NCI-H345 (cell line): ENCODE measurements around the gene WBP1L.
"Not testable (repeated sequence)": the region's sequence is repeated elsewhere in the genome, so short reads cannot be mapped to it uniquely, and the experiment has no call there.

Experiments used
- DNase-seq: peaks from one replicate; lab custom pipeline; 2025; lab: John Stamatoyannopoulos, UW

WBP1L gene

DNA sequence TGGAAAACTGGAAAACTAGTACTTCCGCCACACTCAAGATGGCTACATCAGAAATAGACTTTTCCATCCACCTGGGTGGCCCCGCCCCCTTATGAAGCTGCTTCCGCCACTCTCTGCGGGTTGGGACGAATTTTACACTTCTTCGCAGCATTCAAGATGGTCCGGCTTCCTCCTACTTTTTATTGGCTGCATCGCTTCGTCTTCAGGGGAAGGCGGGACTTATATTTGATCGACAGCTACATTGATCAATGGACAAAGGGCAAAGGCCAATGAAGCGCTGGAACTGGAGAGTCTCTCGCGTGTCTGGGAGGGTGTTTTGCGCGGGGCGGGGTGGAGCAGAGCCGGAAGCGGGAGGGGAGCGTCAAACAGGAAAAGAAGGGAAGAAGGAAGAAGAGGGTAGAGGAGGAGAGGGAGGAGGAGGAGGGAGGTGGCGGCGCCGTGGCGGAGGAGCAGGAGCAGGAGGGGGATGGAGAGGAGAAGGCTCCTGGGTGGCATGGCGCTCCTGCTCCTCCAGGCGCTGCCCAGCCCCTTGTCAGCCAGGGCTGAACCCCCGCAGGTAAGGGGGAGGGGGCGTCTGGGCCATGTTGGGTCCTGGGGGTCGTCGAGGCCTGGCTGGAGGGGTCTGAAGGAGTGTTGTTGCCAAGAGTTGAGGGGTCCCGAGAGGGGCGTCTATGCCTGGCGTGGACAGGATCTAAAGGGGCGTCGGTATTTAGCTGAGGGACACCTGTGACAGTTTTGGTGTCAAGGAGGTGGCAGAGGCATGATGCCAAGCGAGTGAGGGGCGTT, at the start of gene WBP1L:
Gene WBP1L, plus strand, starts transcription at position 361 of the 786 bp plus-strand sequence. Its CDS starts 106 bp downstream, at position 467.
- peak; percentile 97 for DNase-seq

DNA sequence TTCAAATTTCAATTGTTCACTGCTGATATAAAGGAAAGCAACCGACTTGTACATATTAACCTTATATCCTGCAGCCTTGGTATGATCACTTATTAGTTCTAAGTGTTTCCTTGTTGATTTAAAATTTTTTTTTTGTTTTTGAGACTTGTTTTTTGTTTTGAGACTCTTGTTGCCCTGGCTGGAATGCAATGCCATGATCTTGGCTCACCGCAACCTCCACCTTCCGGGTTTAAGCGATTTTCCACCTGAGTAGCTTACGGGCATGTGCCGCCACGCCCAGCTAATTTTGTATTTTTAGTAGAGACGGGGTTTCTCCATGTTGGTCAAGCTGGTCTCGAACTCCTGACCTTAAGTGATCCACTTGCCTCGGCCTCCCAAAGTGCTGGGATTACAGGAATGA, 48.3 kb upstream of the WBP1L start:
- not testable (repeated sequence) for DNase-seq

DNA sequence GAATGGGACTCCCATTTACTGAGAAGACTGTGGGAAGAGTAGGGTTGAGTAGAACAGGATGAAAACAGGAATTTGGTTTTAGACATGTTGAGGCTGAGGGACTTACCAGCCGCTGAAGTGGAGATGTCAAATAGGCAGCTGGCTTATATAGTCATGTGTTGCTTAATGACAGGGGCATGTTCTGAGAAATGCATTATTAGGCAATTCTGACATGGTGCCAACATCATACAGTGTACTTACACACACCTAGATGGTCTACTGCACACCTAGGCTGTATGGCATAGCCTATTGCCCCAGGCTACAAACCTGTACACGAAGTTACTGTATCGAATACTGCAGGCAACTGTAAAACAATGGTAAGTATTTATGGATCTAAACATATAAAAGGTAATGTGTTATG, 47.0 kb upstream of the WBP1L start:
- no peak for DNase-seq

DNA sequence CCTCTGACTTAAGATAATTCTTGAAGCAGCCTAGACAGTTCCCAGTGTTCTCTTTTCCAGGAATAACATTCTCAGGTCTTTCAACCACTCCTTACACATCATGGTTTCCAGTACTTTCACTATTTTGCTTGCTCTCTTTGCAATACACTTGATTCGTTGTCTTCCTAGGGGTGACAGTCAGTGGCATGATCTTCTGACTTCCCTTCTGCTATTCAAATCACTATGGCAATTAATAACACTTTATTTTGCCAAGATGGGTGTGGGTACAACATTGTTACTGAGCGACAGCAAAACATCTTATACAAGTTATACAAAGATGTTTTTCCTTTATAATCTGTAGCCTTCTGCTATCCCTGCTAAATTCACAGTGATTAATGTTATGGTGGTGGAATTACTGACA, 44.9 kb upstream of the WBP1L start:
- no peak for DNase-seq

DNA sequence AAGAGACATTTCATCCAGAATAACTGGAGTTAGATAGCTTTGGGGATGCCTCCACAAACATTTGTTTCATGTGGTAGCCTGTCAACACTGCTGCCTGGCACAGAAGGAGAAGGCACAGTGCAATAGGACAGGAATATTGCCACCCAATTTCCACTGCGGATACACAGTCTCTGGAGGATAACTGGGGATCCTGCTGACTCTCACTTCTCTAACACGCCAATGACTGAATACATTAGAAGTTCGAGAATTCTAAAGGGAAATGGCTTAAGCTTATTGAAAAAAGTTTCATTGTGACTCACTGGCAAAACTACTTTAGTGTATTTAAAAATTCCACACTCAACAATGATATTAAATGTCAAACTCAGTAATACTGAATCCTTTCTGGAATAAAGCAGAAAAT, 42.5 kb upstream of the WBP1L start:
- no peak for DNase-seq

DNA sequence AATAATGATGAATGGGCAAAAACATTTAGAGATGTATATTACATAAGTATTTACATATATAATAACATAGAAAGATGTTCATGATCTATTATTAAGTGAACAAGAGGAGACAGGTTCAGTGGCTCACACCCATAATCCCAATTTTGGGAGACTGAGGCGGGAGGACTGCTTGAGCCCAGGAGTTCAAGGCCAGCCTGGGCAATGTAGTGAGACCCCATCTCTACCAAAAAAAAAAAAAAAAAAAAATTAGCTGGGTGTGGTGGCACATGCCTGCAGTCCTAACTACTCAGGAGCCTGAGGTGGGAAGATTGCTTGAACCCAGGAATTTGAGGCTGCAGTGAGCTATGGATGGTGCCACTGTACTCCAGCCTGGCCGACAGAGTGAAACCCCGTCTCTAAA, 42.0 kb upstream of the WBP1L start:
- no peak for DNase-seq

DNA sequence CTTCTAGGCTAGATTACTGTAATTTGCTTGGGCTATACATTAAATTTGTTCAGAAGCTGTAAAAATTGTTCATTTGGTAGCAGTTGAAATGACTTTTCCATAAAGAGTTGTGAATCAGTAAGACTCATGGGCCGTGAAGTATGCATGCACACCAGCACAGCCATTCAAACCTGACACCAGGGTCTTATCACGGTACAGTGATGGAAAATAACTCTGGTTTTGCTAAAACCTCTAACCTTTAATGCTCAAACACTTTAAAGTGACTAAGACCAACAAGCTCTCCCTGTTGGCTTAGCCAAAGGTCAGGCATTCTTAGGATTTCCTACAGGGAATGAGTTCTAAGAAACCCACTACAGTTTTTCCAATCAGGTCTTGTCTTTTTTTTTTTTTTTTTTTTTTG, 41.0 kb upstream of the WBP1L start:
- no peak for DNase-seq

DNA sequence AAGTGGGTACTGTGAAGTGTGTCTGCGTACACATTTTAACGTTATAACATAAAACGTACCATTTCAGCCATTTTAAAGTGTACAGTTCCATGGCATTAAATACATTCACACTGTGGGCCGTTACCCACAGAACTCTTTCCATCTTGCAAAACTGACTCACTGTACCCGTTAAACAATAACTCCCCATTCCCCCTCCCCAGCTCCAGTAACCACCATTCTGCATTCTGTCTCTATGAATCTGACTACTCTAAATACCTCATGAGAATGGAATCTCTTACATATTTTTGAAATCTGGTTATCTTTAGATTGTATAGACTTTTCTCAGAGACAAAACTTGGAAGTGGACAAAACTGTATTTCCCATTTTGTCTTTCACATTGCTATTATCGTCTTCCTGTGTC, 38.8 kb upstream of the WBP1L start:
- no peak for DNase-seq

DNA sequence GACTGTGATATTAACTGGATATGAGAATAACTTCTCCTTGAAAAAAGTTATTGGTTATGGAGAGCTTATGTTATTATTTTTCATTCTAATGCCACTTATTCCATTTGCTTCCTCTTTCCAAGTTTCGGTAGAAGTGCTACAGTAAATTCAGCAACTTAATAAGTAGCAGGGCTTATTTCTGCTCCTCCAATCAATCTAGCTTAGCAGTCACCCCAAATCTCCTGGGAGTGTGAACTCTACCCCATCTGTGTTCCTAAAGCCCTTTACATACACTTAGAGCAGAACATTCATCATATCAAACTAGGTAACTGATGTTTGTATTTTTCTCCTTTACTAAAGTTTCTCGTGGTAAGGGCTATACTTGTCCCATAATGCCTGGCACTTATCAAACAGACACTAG, 38.2 kb upstream of the WBP1L start:
- DNase-seq: no peak

DNA sequence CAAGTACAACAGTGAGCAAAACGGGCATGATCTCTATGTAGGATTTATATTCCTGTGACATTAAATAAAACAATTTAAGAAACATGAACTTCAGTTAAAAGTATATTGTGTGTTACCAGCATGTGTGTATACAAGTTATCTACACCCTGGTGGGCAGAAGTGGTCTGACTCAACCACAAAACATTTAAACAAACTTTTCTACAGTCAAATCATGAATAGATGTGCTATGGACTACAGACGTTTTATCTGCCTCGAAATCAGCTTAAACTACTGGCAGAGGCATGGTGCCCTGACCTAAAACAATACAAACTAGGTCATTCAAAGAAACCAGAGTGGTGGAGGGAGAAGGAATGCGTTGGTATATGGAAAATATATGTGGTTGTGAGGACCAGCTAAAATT, 33.1 kb upstream of the WBP1L start:
- DNase-seq: no peak

DNA sequence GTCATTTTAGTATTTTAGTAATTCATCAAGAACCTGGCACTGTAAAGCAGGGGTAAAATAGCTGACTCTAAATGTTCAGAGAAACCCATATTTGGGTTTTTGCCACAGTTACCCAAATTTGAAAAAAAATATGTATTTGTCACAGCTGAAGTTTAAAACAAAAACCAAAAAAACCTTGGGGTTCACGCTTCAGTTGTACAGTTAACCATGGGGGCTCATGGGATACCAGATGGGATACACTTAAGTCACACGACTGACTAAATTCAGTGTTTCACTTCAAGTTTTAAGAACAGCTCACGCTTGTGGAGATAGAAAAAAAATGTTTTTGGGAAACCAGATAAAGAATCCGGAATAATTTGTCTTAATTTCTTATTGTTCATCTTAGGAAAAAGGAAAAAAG, 31.7 kb upstream of the WBP1L start:
- no peak for DNase-seq

DNA sequence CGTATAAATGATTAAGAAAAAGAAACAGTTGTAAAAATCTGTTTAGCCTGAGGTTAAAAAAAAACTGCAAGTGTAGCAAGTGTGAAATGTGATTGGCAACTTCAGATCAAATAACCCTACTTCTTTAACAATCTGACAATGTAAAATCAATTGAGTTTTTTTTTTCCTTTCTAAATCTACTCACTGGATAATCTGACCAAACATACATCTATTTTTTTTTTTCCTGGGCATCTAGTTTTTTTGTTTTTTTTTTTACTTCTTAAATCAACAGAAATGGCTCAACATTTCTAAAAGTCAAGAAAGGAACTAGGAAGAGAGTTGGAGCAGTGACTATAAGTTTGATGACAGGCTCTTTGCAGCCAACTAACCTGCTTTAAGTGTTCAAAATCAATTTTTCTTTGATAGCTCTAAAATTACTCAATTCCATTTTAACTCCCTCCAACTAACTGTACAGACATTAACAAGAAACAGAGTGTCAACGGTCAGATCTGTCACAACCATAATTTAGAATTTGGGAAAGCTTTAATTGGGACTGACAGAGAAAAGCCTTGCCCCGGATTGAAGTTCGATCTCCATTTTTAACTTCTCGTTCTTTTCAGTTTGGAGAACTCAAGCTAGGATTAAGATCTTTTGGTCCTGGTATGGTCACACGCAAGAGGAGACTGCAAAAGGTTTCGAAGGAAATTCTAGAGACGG, 30.8 kb upstream of the WBP1L start:
- no peak for DNase-seq

DNA sequence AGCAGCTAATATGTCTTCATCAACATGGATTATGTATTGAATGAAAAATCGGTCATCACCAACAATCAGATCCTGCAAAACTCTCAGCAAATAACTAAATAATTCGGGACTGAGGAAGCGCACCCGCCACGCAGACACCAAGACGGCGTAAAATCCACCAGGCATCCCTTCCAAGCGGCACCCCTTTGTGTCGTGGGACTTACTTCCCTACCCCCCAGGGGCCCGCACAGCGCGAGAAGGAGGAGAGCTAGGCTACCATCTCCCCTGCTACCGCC, 30.3 kb upstream of the WBP1L start:
- no peak for DNase-seq

DNA sequence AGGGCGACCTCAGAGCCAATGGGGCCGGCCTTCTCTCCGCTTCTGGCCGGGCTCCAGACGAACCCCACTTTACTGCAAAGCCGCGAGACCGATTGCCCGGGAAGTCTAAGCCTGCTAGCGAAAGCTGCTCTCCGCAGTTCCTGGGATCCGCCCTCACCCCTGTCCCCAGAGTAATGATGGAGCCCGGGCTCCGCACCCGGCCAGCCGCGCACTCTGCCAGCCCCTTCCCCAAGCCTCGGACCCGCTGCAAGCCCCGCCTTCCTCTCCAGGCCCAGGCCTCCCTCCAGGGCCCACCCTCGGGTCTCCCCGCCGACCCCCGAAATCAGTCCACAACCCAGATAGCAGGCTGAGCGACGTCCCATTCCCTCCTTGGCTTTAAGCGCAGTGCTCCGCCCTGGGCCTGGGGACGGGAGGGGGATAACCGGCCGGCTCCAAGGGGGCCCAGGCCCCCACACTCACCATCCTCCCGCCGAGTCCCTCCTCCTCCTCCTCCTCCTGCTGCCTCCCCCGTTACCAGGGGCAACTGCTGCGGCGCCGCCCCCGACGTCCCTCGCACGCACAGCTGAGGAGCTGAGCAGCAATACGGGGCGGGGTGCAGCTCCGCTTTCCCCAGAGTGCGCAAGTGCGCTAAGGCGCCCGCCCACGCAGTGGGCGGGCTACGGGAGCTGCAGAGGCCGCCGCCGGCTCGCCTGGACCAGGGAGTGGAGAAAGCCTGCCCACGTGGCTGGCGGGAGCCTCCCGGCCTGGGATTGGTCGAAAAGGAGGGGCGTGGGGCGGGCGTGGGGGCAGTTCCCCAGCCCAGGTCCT, 29.7 kb upstream of the WBP1L start, which contains the start of gene ARL3:
Gene ARL3, minus strand, starts transcription at position 584 of the 807 bp plus-strand sequence. Its CDS starts 122 bp downstream, at position 462.
- peak; percentile 96 for DNase-seq

DNA sequence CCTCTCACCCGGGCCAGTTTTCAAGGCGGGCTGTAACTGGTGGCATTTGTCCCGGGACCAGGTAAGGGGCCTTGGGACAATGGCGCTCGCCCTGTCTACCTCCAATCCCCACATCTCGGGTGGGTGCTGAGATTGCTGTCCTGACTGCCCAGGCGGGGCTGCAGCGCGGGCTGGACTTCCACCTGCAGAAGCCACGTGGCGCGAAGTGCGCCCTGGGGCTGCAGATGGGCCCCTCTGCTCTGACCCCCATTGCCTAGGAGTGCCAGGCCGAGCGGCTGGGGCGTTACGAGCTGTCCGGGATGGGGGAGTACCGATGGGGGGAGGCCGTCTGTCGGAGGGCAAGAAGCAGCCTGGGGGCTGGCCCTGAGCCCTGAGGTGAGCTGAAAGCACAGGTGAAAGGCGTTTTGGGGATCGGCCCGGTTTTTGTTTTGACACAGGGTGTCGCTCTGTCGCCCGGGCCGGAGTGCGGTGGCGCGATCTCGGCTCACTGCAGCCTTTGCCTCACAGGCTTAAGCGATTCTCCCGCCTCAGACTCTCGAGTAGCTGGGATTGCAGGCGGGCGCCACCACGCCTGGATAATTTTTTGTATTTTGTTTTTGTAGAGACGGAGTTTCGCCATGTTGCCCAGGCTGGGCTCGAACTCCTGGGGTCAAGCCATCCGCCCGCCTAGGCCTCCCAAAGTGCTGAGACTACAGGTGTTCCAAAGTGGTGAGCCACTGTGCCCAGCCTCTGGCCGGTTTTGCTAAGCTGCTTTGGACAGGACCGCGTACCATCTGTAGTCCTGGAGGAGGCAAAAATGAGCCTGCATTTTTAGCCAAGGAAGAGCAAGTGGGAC, 28.9 kb upstream of the WBP1L start, which contains the start of gene SFXN2:
Gene SFXN2, plus strand, starts transcription at position 16 of the 835 bp plus-strand sequence. CDS start 12,001 bp downstream, outside the sequence.
- peak; percentile 34 for DNase-seq

DNA sequence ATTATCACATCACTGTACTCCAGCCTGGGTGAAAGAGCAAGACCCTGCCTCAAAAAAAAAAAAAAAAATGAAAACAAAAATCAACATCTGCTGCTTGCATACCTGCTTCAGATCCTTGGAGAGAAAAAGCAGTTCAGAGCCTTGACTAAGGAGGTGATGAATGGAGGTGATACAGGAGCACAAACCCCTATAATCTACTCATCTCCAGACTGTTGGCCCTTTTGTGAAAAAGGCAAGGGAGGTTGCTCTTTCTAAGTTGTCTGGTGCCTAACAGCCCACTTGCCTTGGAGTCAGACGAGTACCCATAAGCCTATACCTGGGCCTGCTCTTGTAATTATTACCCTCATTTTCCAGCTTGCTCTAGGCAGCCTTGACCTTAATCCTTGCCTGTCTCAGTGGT, 27.9 kb upstream of the WBP1L start:
- DNase-seq: no peak

DNA sequence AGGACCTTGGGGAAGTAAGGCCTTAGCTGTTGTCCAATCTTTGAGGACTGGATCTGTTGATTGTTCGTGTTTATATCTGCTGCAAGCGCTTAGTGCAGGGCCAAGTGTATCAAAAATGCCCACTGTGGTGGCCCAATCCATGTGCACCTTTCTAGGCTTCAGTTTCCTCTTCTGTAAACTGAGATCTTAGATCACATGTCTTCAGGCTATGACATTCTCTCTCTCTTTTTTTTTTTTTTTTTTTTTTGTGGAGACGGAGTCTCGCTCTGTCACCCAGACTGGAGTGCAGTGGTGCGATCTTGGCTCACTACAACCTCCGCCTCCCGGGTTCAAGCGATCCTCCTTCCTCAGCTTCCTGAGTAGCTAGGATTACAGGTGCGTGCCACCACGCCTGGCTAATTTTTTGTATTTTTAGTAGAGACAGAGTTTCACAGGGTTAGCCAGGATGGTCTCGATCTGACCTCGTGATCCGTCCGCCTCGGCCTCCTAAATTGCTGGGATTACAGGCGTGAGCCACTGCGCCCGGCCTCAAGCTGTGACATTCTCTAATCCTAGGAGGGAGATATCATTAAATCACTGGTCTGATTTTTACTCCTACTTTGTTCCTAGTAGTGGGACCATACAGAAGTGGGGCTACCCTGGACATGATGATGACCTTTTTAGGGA, 26.7 kb upstream of the WBP1L start:
- not testable (repeated sequence) for DNase-seq

DNA sequence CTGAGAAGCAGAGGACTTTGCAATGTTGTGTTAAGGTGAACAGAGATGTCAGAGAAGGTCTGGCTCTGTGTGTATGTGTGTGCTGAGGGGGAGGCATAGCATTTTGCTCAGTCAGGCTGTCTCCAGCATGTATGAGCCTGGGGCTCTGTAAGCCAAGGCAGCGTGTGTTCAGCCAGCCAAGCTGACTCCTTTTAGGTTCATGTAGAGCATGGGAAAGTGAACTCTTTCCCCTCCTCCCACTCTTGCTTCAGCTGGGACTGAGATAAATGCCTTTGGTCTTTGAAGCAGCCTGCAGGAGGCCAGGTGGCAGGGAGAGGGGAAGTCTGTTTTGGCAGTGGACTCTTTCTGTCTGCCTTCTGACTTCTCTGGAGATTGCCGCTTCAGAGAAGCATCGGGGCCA, 25.5 kb upstream of the WBP1L start:
- no peak for DNase-seq

DNA sequence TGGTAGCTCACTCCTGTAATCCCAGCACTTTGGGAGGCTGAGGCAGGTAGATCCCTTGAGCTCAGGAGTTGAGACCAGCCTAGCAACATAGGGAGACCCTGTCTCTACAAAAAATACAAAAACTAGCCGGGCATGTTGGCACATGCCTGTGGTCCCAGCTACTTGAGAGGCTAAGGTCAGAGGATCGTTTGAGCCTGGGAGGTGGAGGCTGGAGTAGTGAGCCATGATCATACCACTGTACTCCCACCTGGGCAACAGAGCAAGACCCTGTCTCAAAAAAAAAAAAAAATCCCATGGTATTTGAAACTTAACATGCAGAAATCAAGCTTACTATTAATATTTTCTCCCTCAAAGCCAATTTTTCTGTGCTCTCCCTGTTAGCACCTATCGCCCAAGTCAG, 23.4 kb upstream of the WBP1L start:
- DNase-seq: no peak

DNA sequence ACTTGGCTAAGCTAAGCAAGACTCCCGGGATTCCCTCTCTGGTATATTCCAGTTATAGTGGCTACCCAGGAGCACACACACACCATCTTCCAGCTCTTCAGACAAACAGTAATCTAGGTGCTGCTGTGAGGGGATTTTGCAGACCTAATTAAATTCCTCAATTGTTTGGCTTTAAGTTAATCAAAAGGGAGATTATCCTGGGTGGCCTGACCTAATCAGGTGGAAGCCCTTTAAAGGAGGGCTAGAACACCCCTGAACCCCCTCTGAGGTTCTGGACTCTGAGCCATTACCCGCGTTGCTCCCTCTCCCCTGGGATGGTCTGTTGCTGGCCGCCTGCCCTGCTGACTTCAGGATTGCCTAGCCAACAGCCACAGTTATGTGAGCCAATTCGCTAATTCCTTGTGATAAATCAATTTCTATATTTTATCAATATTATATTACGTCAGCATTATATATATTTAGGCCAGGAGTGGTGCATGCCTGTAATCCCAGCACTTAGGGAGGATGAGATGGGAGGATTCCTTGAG, 22.9 kb upstream of the WBP1L start:
- no peak for DNase-seq

DNA sequence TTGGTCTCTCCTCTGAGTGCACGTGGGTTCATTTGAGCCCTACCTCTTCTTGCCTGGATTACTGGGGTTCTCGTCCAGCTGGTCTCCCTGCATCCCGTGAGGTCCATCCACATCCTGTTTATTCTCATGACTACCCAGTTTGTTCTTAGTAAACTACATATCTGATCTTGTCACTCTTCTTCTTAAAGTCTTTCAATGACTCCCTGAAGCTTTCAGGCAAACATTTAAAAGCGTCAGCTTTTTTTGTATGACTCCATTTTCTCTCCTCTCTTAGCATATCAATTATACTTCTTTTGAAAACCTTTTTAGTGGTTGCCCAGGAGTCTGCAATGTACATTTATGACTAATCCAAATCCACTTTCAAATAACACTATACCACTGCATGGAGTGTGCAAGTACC, 21.8 kb upstream of the WBP1L start:
- DNase-seq: no peak
